Hematopoietic multipotent progenitor cell treated with erythropoietin and hydrocortisone succinate and interleukin-3 and kit ligand, for 4 days (in vitro differentiated cells): Measurements from ENCODE around the gene NEUROD1.
"Not testable (repeated sequence)": the region's sequence is repeated elsewhere in the genome, so short reads cannot be mapped to it uniquely, and the experiment has no call there.

Experiments
- DNase-seq: peaks from one replicate; pipeline ENCODE4 v3.0.0-alpha.2; 2015

NEUROD1 gene

DNA sequence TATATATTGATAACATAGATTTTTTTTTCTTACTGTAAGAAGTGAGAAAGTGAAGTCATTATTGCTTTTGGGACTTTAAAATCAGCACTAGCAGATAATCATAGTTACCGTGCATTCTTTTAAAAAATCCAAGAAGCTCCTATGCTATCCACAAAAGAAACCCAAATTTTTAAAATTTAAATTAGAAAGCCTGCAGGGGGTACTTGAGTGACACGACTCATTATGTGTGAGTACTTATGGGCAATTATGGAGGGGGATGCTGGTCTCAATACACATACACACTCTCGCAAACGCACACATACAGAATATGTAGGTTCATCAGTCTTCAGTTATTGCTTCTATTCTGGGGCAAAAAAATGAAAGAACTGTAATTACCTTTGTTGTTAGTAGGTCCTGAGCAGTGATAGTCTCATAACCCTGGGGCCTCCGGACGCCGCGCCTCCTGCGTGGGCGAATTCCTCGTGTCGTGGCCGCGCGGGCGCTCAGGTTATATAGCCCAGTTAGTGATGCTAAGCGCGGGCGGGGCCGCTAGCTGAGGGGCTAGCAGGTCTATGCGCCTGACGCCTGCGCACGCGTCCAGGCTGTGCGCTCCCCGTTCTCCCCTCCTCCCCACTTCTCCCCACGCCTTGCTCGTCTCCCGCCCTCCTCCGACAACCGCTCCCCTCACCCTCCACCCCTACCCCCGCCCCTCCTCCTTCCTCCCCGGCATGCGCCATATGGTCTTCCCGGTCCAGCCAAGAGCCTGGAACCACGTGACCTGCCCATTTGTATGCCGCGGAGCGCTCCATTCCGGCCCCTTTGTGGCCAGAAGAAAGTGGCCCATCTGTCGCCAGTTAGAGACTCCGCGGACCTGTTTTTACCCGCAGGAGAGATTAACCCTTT is at the start of gene NEUROD1:
NEUROD1 (minus strand) TSS at position 463 of the 882 bp plus-strand sequence. CDS start 1,657 bp downstream, outside the sequence.
- DNase-seq, result peak; percentile 27

DNA sequence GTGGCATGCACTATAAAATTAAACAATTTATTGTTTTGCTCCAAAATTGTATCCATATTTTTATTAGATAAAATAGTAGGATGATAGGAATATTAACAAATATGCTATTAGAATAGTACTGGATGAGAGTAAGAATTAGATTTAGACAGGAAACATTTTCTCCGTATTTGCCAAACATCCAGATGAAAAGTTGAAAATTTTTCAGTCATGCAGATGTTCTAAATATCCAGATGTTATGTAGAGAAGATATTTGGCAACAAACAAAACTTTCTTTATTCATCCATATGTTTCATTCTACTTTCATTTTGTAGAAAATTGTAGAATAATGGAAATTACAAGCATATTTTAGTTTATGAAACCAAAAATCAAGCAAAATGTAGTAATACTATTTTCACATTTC is 45.2 kb upstream of the NEUROD1 start:
- no peak for DNase-seq

DNA sequence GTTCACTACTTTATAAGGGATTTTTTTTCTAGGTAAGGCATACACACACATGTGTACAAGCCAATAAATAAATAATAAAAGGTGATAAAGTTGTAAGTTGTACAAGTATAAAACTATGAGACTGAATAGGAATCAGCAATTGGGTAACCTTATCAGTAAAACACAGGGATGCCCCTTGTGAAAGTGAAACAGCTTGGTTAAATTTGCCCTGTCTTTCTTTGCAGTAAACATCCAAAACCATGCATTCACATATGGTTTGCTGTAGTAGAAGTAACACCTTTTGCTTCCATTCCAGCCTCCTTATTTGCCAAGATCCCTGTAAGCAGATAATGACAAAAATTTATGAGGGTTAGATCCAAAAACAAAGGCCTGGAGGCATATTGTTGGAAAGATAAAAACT is 44.3 kb upstream of the NEUROD1 start:
- peak; percentile 10 for DNase-seq

DNA sequence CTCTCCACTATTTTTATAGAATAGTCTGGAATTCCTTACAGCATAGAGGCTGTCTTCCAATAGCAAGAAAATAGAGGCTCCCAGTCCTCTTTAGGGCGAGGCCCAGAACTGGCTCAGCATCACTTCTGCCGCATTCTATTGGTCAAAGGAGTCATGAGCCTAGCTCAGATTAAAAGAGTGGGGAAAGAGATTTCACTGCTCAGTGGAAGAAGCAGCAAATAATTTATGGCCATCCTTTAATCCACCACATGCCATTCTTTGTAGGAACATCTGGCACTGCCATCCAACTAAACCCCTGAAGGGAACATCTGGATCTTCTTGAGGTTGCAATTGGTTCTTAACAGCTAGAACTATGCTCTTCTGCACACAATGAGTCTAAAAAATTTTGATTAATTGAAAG is 43.4 kb upstream of the NEUROD1 start:
- no peak for DNase-seq

DNA sequence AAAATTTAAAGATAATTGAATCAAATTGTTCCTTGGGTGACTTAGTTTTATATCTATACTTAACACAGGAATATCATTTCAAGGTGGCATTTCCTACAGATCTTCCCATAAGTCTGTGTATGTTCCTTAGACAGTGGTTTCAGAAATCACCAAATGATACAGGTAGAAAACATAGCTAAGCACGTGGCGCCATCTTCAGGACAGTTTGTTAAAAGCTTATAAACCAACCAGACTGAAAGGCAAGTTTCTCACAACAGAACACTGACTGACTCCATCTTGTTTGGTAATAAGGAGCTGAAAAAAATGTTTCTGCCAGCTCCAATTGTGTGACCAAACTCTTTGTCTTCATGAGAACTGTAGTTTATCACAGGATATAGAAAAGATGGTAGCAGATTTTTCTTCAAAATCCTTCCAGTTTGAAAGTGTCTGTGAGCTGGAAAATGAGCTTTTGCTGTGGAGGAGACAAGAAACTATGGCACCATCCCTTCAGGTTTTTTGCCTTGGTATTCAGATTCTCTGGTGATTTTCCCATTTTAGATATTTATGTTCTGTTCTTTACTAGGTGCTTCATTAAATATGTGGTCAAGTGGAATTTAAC is 34.8 kb upstream of the NEUROD1 start:
- peak; percentile 91 for DNase-seq

DNA sequence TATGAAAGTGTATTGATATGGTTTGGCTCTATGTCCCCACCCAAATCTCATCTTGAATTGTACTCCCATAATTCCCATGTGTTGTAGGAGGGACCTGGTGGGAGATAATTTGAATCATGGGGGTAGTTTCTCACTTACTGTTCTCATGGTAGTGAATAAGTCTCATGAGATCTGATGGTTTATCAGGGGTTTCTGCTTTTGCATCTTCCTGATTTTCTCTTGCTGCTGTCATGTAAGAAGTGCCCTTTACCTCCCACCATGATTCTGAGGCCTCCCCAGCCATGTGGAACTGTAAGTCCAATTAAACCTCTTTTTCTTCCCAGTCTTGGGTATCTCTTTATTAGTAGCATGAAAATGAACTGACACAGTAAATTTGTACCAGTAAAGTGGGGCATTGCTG is 30.7 kb upstream of the NEUROD1 start:
- DNase-seq, result not testable (repeated sequence)

DNA sequence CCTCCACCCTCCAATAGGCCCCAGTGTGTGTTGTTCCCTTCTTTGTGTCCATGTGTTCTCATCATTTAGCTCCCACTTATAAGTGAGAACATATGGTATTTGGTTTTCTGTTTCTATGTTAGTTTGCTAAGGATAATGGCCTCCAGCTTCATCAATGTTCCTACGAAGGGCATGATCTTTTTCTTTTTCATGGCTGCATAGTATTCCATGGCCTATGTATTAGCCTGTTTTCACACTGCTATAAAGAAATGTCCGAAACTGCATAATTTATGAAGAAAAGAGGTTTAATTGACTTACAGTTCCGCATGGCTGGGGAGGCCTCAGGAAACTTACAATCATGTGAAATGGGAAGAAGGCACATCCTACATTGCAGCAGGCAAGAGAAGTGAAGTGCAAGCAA is 22.2 kb upstream of the NEUROD1 start:
- not testable (repeated sequence) for DNase-seq

DNA sequence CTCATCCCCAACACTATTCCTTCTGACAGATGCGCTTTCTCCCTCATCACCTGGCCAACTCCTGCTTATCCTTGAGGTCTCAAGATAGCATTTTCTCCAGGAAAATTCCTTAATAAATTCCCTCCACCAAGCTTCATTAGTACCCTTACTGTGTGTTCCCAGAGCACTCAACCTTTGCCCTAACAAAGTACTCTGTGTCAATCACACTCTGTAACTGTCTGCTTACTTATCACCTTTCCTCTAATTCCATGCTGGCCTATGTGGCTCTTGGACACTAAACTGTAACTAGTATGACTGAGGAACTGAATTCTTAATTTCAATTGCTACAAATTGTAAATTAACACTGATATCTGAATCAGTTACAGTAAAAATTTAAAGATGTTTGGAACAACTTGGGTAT is 17.9 kb upstream of the NEUROD1 start:
- DNase-seq, result no peak

DNA sequence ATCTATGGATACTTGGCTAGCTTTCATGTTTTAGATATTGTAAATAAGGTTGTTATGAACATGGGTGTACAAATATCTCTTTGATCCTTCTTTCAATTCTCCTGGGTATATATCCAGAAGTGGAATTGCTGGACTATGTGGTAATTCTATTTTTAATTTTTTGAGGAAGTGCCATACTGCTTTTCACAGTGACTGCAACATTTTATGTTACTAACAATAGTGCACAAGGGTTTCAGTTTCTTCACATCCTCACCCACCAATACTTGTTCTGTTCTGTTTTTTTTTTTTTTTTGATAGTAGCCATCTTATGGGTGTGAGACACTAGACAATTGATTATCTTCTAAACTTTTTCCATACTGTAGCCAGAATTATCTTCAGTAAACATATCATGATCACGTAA is 17.3 kb upstream of the NEUROD1 start:
- DNase-seq, result peak; percentile 31

DNA sequence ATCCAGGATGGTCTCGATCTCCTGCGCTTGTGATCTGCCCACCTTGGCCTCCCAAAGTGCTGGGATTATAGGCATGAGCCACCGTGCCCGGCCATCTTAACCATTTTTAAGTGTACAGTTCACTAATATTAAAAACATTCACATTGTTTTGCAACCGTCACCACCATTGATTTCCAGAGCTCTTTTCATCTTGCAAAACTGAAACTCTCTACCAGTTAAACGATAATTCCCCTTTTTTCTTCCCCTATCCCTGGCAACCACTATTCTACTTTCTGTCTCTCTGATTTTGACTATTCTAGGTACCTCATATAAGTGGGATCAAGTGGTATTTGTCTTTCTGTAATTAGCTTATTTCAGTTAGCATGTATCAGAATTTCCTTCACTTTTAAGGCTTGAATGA is 16.8 kb upstream of the NEUROD1 start:
- no peak for DNase-seq

DNA sequence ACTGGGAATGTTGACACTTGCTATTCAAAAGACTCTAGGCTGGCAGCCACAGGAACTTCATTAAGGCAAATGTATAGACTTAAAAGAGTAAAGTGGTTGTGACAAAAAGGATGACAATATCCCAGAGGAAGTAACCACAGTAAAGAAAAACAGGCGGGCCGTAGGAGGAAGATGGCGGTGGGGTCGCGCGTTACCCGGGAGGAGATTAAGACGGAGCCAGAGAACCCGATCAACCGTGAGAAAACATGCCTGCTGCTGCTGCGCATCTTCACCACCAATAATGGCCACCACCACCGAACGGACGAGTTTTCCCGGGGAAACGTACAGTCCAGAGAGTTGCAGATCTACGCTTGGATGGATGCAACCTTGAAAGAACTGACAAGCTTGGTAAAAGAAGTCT is 14.0 kb upstream of the NEUROD1 start:
- no peak for DNase-seq

DNA sequence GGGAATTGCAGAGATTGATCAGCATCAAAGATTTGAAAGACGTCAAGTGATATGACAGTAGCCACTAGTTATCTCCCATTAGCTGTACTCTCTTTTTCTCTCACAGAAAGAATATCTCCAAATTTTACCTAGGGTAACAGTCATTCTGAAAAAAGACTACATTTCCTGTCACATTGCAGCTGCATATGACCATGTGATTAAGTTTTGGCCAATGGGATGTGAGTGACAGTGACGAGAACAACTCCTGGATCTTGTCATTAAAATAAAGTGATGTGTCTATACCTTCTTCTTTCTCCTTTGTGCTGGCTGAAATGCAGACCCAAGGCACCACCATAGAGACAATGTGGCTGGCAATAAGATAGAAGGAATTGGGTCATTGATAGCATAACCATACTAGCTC is 10.5 kb upstream of the NEUROD1 start:
- no peak for DNase-seq

DNA sequence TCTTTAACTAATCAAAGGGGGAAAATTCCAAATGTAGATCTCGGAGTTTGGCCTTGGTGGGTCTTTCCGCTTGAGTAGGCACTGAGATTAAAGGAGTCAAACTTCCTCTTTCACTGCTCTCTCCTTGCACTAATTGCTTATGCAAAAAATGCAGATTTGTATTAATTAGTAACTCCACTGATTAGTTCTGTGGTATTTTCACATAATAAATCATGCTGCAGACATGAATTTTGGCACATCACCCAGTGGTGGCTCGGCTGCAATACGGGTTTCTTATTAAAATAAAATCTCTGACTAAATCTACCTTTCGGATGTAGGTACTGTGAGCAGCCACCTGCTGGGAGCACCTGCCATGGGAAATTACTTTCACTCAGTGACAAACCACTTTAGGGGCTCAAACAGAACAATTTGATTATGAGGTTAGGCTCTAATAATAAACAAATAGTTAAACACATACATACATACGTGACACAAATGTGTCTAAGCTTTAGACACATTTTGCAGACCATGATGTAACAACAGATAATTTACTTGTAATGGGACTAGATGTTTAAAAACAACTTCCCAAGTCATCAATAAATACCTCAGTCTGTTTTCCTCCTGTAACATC is 6.4 kb upstream of the NEUROD1 start:
- DNase-seq, result no peak

DNA sequence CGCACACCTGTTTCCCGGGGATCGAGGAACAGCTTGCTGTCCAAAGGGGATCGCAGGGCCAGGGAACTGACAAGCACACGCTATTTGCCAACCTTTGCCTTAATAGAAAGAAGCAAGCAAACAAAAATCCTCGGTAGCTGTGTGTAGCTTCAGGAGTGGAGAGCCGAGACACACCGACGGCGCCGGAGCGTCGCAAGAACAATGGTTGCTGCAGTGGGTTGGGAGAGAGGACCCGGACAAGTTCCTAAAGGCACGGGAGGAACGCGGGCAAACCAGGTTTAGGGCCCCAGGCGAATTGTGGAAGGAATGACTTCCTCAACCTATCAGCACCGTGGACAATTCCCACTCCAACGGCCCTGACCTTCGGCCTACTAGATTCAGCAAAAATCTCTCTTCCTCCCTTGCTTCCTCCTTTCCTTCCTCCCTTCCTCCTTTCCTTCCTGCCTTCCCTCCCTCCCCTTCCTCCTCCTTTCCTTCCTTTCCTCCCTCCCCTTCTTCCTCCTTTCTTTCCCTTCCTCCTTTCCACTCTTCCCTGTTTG is 4.9 kb upstream of the NEUROD1 start:
- DNase-seq, result peak; percentile 39

DNA sequence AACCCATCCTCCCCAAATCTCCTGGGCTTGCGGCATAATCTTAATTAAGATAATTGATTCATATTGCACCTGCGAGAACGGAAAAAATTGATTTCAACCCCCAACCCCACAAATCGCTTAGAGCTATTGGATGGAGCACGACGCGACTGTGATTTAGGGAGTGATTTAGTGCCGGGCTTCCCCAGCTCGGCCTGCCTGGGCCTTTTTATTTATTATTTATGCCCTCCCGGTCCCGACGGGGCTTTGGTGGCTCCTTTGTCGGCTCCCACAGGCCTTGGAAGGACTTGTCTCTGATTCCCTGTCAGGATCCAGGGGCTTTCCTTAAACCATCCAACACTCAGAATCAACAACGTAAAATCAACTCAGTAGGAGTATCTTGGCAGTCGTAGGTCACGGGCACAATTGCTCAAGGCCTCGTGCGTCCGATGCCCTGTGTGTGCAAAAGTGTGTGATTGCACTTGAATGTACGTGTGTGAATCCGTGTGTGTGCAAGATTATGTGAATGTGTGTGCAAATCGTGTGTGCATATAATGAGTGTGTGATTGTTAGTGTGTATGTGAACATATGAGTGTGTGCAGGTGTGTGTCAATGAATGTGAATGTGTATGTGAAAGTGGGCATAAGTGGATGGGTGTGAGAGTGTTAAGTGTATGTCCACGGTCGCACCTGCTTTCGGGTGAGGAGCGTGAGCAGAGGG is 4.3 kb upstream of the NEUROD1 start:
- no peak for DNase-seq

DNA sequence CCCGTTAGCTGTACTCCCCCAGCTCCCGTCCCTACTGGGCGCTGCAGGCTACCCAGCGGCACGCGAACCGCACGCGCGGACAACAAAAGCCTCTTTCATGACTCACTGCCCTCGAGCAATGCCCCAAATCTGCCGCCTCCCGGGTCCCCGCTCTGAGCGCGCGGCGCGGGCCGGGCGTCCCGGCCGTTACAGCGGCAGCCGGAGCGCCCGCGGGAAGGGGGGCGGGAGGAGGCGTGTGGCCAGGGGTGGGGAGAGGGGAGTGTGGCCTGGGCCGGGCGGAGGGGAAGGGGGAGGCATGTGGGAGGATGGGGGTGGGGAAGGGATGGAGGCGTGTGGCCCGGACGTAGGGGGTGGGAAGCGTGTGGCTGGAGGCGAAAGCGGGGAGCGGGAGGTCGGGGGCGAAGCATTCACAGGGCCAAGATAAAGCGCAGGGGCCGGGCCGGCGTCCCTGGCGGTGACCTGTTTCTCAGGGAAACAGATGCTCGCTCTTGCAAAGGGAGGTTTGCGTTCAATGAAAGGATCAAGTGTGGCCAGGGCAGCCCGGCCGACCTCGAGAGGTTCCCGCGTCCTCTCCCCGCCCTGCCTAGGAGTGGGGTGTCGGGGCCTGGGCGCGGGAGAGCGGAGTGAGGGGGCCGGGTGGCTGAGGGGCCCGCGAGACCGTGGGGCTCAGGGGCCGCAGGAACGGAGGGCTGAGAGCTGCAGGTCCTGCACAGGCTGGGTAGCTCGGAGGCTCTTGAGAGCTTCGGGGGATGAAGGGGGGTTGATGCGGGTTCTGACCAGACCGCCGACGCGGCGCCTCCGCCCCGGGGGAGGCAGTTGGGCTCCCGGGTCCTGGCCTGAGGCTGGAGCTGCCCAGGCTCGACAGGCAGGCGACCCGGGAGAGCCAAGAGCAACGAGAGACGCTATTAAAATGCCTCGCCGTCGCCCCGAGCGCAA is 3.5 kb upstream of the NEUROD1 start:
- DNase-seq, result peak; percentile 18

DNA sequence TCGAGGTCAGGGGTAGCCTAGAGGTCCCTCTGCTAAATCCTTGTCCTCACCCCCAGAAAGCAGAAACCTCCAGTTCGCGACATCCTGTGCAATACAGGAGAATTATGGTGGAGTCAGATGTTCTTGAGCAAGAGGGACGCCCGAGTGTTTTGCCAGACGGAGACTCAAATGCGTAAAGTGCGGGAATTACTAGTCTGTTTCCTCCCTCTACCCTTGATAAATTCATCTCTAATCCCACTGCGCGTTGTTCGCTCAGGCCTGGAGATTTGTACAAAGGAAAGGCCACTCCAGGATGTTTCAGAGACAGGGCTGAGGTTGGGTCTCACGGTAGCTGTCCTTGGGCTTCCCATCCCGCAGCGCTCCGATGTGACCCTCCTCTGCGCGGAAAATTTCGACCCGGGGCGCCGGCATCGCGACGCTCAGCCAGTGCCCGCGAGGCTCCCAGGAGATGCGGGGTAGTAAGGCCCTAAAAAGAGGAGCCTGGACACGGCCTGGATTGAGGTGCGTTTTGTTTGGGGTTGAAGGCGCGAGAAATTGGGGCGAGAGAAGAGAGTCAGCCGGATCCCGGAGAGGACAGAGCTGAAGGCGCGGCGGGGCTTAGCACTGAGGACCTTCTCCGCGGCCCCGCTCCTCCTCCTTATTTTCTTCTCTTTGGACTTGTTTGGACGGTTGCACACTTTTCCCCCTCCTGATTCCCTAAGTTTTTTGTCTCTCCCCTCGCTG is 2.6 kb upstream of the NEUROD1 start:
- DNase-seq, result peak; percentile 9

DNA sequence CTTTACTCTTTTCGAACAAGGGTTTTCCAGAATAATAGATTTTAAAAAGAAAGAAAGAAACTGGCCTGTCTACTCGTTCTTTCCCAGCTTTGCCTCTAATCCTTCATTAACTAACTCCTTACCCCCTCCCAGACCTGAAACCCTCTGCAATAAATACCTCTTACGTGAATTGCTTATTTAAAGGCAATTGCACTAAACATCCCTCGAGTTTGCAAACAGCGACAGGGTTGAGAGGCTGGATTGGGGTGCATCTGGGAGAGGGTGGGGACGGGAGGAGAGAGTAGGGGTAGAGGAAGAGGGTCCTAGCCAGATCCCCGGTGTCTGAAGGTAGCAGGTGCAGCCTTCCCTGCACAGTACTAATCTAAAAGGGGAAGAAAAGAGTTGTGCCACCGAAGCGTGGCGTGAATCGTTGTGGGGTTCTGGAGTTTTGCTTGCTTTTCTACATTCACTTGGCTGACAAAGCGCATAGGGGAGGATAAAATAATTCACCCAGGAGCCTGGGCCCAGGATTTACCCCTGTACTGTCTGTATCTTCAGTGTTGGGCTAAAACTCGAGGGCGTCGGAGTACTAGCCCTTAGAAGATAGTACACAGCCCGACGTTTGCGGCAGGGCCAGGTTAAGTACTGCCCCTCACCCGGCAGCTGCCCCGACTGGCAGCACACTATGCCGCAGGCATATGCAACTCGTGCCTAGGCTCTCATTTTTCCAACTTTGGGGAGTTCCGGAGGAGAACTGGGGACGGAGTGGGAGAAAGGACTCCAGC is 1.9 kb upstream of the NEUROD1 start:
- DNase-seq, result no peak

DNA sequence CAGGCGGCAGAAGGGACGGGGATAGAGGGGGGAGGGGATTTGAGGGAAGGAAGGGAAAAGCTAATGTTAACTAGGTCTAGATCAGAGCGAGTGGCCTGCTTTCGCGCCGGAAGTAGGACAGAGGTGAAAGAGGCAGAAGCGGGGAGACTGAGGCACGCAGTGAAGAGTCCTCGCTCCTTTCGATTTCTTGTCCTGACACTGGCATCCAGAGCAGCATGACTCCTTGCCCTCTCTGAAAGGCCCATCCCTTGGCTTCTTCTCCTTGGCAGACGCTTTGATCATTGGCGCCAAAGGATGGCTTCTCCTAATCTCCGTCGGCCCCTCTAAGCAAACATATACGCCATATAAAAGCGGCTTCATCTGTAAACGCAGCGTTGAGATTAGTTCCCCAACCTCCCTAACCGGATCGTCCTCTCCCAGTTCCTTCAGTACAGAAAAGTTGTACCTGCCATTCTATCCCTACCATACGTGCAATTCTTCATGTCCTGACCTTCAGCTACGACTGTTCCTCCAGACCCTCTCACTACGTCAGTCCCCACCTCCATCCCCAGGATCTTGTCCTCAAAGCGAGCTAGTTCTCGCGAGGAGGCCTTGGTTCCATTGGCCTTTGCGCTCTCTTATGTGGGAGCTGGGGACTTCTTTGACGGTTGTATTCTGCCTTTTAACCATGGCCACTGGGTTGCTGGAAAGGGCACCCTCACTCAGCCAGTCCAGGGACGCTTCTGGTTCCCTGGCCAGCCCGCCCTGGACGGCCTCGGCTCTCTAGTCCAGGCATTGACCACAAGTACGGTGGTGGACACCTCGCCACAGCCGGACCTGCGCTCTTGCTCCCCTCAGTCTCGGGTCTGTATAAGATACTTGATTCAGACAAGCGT is 857 bp upstream of the NEUROD1 start:
- DNase-seq, result peak; percentile 13
